Thyroid gland (tissue), 4 donors: ENCODE measurements around the gene ASPDH. TPM values are rescaled to one million over a fixed set of nuclear protein-coding genes. Genes with fewer than 3 reads are reported as not detected.
A peak's percentile ranks its signal among the peaks of the same experiment; 100 is the strongest.

ENCODE experiments used
- DNase-seq, 2 donors: peaks; one replicate each; pipeline ENCODE4 v3.0.0-alpha.2; 2019
- H3K27ac ChIP-seq, 3 donors: fragments of 200-600 bp; sonication (generic); 1 replicate in 2 of 3; 2 replicates in 1 of 3; pipeline ENCODE4 v1.5.1; 2016 to 2019; ENCODE audit warnings: mild to moderate bottlenecking in 1 of 3, moderate library complexity in 1 of 3
- H3K27me3 ChIP-seq: fragments of 200-600 bp; sonication (generic); one replicate; pipeline ENCODE4 v1.5.1; 2019
- H3K36me3 ChIP-seq, 2 donors: fragments of 200-600 bp; sonication (generic); one replicate each; pipeline ENCODE4 v1.5.1; 2016 to 2019
- H3K4me1 ChIP-seq, 2 donors: fragments of 200-600 bp; sonication (generic); one replicate each; pipeline ENCODE4 v1.5.1; 2017 to 2019
- H3K4me3 ChIP-seq, 3 donors: fragments of 200-600 bp; sonication (generic); replicated peaks in 1 of 3; 1 replicate in 2 of 3; 2 replicates in 1 of 3; pipeline ENCODE4 v1.5.1; 2016; ENCODE audit warnings: mild to moderate bottlenecking in 1 of 3
- H3K9me3 ChIP-seq: fragments of 200-600 bp; sonication (generic); one replicate; pipeline ENCODE4 v1.5.1; 2017
- POLR2A ChIP-seq, 2 donors: fragments of 450-650 bp; IDR thresholded peaks; one replicate each; pipeline ENCODE4 v1.6.1; 2017; ENCODE audit warnings: antibody characterized with exemption in 2 of 2, mild to moderate bottlenecking in 2 of 2, moderate library complexity in 1 of 2
- WGBS, 2 donors: methylation state at CpG; one replicate each; pipeline ENCODE4 v1.1.5; 2017; 5-methylcytosine and 5-hydroxymethylcytosine counted together
- intact Hi-C: fragments of 100-400 bp; cut with DNase I; formaldehyde crosslinking; loops from one replicate; pipeline ENCODE4 v1.15.1; 2023
- total RNA-seq, 4 donors: library from RNA; depleted of rRNA; stranded (reverse); fragments of >200 nt; gene quantifications; one replicate each; pipeline ENCODE4 v1.2.3, GENCODE V29; 2016
- TF ChIP-seq, protein P1 (sequence below), 6 experiments: fragments of 200-600 bp in 3 of 6; fragments of 450-650 bp in 3 of 6; sonication (generic) in 3 of 6; IDR thresholded peaks; one replicate each; pipeline ENCODE4 v1.5.1; 2016 to 2019; ENCODE audit warnings: antibody characterized with exemption in 6 of 6, mild to moderate bottlenecking in 2 of 6, inconsistent platforms in 1 of 6, moderate library complexity in 1 of 6

The ASPDH gene
- total RNA-seq, 4 donors from 2014 or later, result not detected

DNA sequence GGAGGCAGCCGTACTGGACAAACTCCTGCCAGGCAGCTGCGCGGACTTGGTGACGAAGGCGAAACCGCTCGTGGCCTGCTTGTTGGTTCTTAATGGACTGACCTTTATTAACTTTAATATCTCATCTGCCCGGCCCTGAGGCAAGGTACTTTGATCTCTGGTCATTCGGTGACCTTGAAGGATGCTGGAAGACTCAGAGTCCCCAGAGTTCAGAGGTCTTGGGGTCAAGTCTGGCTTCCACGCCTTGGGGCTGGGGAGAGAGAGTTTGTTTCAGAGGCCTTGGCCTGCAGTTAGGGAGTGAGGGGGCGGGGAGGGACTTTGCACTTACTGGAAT is 47.0 kb downstream of the ASPDH start:
- Histone ChIP-seq H3K4me3 (no peak overlapping the region), H3K27me3 (no peaks in the 10 kb centered on the region), H3K36me3 (no peaks in the 10 kb centered on the region), H3K27ac (peak overlapping the region; percentile 46 to 84 (median 65)), H3K4me1 (peaks cover 7 to 16% of the 10 kb centered on the region in 2 donors), H3K9me3 (no peaks in the 10 kb centered on the region)
- WGBS, 2 donors, result 61 to 68% methylated on average over 10 to 11 of the region's 11 CpGs
- intact Hi-C loops, result no loop called here
- no peak for DNase-seq
- TF ChIP-seq, protein P1, sequence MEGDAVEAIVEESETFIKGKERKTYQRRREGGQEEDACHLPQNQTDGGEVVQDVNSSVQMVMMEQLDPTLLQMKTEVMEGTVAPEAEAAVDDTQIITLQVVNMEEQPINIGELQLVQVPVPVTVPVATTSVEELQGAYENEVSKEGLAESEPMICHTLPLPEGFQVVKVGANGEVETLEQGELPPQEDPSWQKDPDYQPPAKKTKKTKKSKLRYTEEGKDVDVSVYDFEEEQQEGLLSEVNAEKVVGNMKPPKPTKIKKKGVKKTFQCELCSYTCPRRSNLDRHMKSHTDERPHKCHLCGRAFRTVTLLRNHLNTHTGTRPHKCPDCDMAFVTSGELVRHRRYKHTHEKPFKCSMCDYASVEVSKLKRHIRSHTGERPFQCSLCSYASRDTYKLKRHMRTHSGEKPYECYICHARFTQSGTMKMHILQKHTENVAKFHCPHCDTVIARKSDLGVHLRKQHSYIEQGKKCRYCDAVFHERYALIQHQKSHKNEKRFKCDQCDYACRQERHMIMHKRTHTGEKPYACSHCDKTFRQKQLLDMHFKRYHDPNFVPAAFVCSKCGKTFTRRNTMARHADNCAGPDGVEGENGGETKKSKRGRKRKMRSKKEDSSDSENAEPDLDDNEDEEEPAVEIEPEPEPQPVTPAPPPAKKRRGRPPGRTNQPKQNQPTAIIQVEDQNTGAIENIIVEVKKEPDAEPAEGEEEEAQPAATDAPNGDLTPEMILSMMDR (IDR thresholded peaks at IDR 0.05), result no peak
- TF ChIP-seq POLR2A (IDR thresholded peaks at IDR 0.05), result no peak

DNA sequence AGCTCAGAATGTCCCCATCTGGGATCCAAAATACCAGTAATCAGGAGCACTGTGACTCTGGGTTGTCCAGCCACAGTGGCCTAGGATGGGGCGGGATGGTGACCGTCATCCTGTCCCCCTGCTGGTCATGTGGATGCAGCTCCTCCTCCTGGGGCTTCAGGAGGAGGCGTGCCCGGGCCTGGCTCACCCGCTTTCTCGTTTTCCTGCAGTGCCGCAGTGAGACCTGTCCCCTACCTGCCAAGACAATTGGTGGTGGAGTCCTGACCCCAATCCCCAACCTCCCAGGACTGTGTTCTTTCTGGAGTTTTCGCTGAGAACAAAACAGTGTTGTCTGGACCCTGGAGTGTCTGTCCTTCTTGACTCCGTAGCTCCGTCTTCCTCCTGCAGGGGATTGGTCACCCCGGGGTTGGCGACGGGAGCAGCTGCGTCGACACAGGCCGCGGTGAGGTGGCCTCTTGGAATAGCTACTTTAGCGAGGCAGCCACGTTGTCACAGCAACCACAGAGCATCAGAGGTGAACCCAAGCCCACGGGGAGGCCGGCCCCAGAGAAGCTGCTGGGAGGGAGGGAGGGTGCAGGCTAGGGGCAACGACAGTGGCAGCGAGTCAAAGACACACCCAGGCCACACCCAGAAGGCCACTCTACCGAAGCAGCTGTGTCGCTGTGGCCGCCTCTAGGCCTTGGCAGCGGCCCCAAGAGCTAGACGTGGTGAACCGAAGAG is 47.6 kb downstream of the ASPDH start:
- WGBS, 2 donors, result 29 to 44% methylated on average over 18 to 22 of the region's 29 CpGs
- intact Hi-C loops, result no loop called here

DNA sequence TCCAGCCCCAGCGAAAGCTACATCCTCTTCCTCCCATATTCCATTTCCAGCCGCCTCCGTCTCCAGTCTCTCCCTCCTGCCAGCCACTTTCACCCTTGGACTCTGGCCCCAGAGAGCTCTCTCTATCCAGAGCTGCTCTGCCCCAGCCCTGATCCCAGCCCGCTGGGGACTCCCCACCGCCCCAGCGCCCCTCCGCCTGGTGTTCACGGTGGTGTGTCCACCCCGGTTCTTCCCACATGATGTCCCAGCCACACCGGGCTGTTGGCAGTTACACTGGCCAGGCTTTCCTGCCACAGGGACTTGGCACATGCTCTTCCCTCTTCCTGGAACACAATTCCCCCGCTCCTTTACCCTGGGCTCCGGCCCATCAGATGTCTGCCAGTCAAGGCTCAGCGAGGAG is 48.7 kb downstream of the ASPDH start:
- intact Hi-C loops, result loop anchor here (5.0 kb wide), 1 partner anchor 103 kb away; no protein-coding TSS in a partner anchor
- Histone ChIP-seq H3K9me3 (no peaks in the 10 kb centered on the region), H3K4me1 (peaks cover 7 to 21% of the 10 kb centered on the region in 2 donors), H3K27me3 (no peaks in the 10 kb centered on the region), H3K36me3 (no peaks in the 10 kb centered on the region), H3K4me3 (no peak overlapping the region), H3K27ac (no peak overlapping the region)
- no peak for DNase-seq
- 86 to 92% methylated on average over 12 to 13 of the region's 13 CpGs for WGBS, 2 donors
- TF ChIP-seq POLR2A (IDR thresholded peaks at IDR 0.05), result no peak
- TF ChIP-seq, protein P1 (IDR thresholded peaks at IDR 0.05), result no peak

More for the DNA sequence above, 47.6 kb downstream of the ASPDH start:
- H3K27me3 ChIP-seq, result no peaks in the 10 kb centered on the region
- H3K36me3 ChIP-seq, result no peaks in the 10 kb centered on the region
- H3K27ac ChIP-seq, result peak overlapping the region in 1 of 3 donors; percentile 65
- H3K9me3 ChIP-seq, result no peaks in the 10 kb centered on the region
- peak in 1 of 2 donors; percentile 5 for TF ChIP-seq POLR2A (IDR thresholded peaks at IDR 0.05)
- TF ChIP-seq, protein P1 (IDR thresholded peaks at IDR 0.05), result peak in 1 of 6 experiments; percentile 20
- H3K4me1 ChIP-seq, result peaks cover 7 to 16% of the 10 kb centered on the region in 2 donors
- peak; percentile 92 to 95 for DNase-seq
- H3K4me3 ChIP-seq, result no peak overlapping the region

GRCh38 chr19:50464348-50464747 is 49.4 kb downstream of the ASPDH start:
- WGBS, 2 donors, result 62 to 80% methylated on average over 18 to 19 of the region's 19 CpGs
- no peak overlapping the region for H3K4me3 ChIP-seq
- no peaks in the 10 kb centered on the region for H3K36me3 ChIP-seq
- TF ChIP-seq POLR2A (IDR thresholded peaks at IDR 0.05), result no peak
- H3K4me1 ChIP-seq, result peaks cover 7 to 22% of the 10 kb centered on the region in 2 donors
- intact Hi-C loops, result loop anchor here (5.0 kb wide), 1 partner anchor 102 kb away; no protein-coding TSS in a partner anchor
- H3K9me3 ChIP-seq, result no peaks in the 10 kb centered on the region
- H3K27ac ChIP-seq, result no peak overlapping the region
- DNase-seq, result no peak
- no peaks in the 10 kb centered on the region for H3K27me3 ChIP-seq

- intact Hi-C loops, result loop anchor here (5.0 kb wide), 1 partner anchor 101 kb away; no protein-coding TSS in a partner anchor
- H3K4me1 ChIP-seq, result peaks cover 7 to 22% of the 10 kb centered on the region in 2 donors
- no peak overlapping the region for H3K27ac ChIP-seq
- WGBS, 2 donors, result 80 to 82% methylated on average over 7 of the region's 7 CpGs
- H3K36me3 ChIP-seq, result no peaks in the 10 kb centered on the region
- no peak overlapping the region for H3K4me3 ChIP-seq
- DNase-seq, result no peak
- TF ChIP-seq, protein P1 (IDR thresholded peaks at IDR 0.05), result no peak
- H3K9me3 ChIP-seq, result no peaks in the 10 kb centered on the region
- H3K27me3 ChIP-seq, result no peaks in the 10 kb centered on the region
Measured at GRCh38 chr19:50462970-50463369, 50.7 kb downstream of the ASPDH start.

Other genes starting within 250 kb of the ASPDH start
- gene KCNC3, start 184.5 kb downstream of the ASPDH start, total RNA-seq, result 10 to 100 TPM in 3 of 4 donors, 1 to 10 TPM in 1; 5.9 to 32.8 (median 17.2) TPM
- 1 to 10 TPM in 2 of 4 donors, under 1 TPM in 2; 0.46 to 3.4 (median 1.5) TPM for gene NAPSA, start 148.3 kb downstream of the ASPDH start, total RNA-seq
- 100 to 1,000 TPM in 2 of 4 donors, 10 to 100 TPM in 2; 76.4 to 114 (median 100) TPM for gene NR1H2, start 137.5 kb downstream of the ASPDH start, total RNA-seq
- 10 to 100 TPM; 12.9 to 27.5 (median 19.0) TPM for gene POLD1, start 129.6 kb downstream of the ASPDH start, total RNA-seq
- gene SPIB, start 95.0 kb downstream of the ASPDH start, total RNA-seq, result not detected
- gene MYBPC2, start 81.0 kb downstream of the ASPDH start, total RNA-seq, result under 1 TPM in 1 of 4 donors, not detected in 3; 0.13 TPM
- gene EMC10, start 37.4 kb downstream of the ASPDH start, total RNA-seq, result 100 to 1,000 TPM; 139 to 250 (median 214) TPM
- gene GARIN5A, start 37.1 kb downstream of the ASPDH start, total RNA-seq, result 1 to 10 TPM; 1.4 to 8.1 (median 5.0) TPM
- gene JOSD2, start 2.7 kb downstream of the ASPDH start, total RNA-seq, result 10 to 100 TPM; 23.9 to 49.5 (median 41.3) TPM
- gene LRRC4B, start 54.5 kb upstream of the ASPDH start, total RNA-seq, result 1 to 10 TPM in 3 of 4 donors, under 1 TPM in 1; 0.59 to 3.0 (median 1.6) TPM
- gene SYT3, start 126.0 kb upstream of the ASPDH start, total RNA-seq, result 1 to 10 TPM in 2 of 4 donors, under 1 TPM in 1, not detected in 1; 0.67 to 1.4 (median 1.3) TPM
- 1 to 10 TPM in 1 of 4 donors, not detected in 3; 1.7 TPM for gene C19orf81, start 135.5 kb upstream of the ASPDH start, total RNA-seq
- under 1 TPM in 2 of 4 donors, not detected in 2; 0.10 to 0.45 TPM for gene SHANK1, start 205.9 kb upstream of the ASPDH start, total RNA-seq
- gene CLEC11A, start 209.5 kb upstream of the ASPDH start, total RNA-seq, result 10 to 100 TPM in 1 of 4 donors, 1 to 10 TPM in 3; 5.0 to 16.0 (median 8.9) TPM